LHCN-M2 (cell line): ENCODE measurements around the gene LUZP2. TPM values are rescaled to one million over a fixed set of nuclear protein-coding genes. Genes with fewer than 3 reads are reported as not detected.

ENCODE experiments used
- DNase-seq: peaks from one replicate; pipeline ENCODE4 v3.0.0-alpha.2; 2012; ENCODE audit warnings: low read depth
- total RNA-seq: library from RNA; depleted of rRNA; stranded (reverse); fragments of >200 nt; gene quantifications from 2 replicates; pipeline ENCODE4 v1.2.3, GENCODE V29; 2014

The LUZP2 gene
- total RNA-seq, 1 experiment from 2014 or later: not detected

- no peak for DNase-seq
Measured at GRCh38 chr11:25066706-25067105, 569.9 kb downstream of the LUZP2 start.

GRCh38 chr11:25068451-25068850 is 571.6 kb downstream of the LUZP2 start:
- no peak for DNase-seq

DNA sequence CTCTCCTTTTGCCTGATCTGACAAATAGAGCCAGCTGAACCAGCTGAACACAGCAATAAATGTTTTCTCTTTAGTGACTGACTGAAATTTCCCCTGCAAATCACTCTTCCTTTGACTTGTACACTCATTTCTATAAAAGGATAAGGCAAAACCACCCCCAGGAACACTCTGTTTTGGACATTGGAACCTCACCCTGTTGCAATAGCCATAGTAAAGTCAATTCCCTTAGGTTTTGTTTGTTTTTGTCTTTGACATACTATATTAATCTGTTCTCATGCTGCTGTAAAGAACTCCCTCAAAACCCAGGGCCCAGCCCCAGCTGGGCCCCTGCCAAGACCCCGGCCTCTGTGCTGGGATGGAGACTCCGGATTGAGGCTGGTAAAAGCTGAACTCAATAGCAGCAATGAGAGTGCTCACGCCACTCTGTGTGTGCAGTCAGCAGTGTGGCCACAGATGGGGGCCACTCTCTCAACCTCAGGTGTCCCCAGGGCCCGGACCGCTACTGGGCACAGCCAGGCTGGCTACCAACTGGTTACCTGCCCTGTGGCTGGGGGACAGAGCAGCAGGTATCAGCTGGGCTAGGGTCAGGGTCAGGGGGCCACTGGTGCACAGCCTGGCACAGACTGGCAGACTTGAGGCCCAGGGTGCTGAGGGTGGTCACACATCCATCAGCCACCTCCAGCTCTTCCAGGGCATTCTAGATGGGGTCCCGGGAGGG is 597.4 kb downstream of the LUZP2 start:
- no peak for DNase-seq

- no peak for DNase-seq
Measured at GRCh38 chr11:25119416-25119815, 622.6 kb downstream of the LUZP2 start.
